HepG2 (cell line): ENCODE results near the gene CFAP54.

Experiments
- CBFB ChIP-seq: sonication (generic); formaldehyde crosslinking; IDR thresholded peaks from 2 replicates; pipeline ENCODE4 v1.4.0; 2020; ENCODE audit warnings: missing genetic modification reagents
- FOXO1 ChIP-seq: sonication (generic); formaldehyde crosslinking; IDR thresholded peaks from 2 replicates; pipeline ENCODE4 v1.4.0; 2020; ENCODE audit warnings: missing genetic modification reagents
- GLI4 ChIP-seq: sonication (generic); formaldehyde crosslinking; IDR thresholded peaks from 2 replicates; pipeline ENCODE4 v1.5.1; 2020; ENCODE audit warnings: missing genetic modification reagents, mild to moderate bottlenecking, moderate library complexity, borderline replicate concordance
- MXI1 ChIP-seq: IDR thresholded peaks from 3 replicates; pipeline ENCODE4 v1.6.1; 2012; ENCODE audit warnings: low read depth, low read length, inconsistent platforms, borderline replicate concordance
- NR2F2 ChIP-seq: IDR thresholded peaks from 2 replicates; pipeline ENCODE4 v1.6.1; 2012; ENCODE audit warnings: low read depth, inconsistent platforms, borderline replicate concordance
- ZKSCAN1 ChIP-seq: fragments of 150-350 bp; IDR thresholded peaks from 2 replicates; pipeline ENCODE4 v1.6.1; 2014; ENCODE audit warnings: low read length
- ZNF546 ChIP-seq: sonication (generic); formaldehyde crosslinking; conservative IDR thresholded peaks from 2 replicates; pipeline ENCODE4 v1.8.1; 2023; ENCODE audit warnings: mild to moderate bottlenecking, missing genetic modification reagents

GRCh38 chr12:96501133-96501761 is 11.9 kb downstream of the CFAP54 start:
- TF ChIP-seq NR2F2 (no peak), ZNF546 (CRISPR knock-in tag) (no peak), GLI4 (CRISPR knock-in tag) (no peak), FOXO1 (CRISPR knock-in tag) (no peak), CBFB (no peak), ZKSCAN1 (no peak), MXI1 (no peak)
